Cardiac fibroblast (primary cell): ENCODE data around the gene SFSWAP.
A peak's percentile ranks its signal among the peaks of the same experiment; 100 is the strongest.

Experiments used
- DNase-seq, 2 donors: peaks; one replicate each; pipeline versions ENCODE4 v3.0.0 to v3.0.0-alpha.2; 2010; ENCODE audit warnings: low read depth in 2 of 2
- H3K4me3 ChIP-seq, 2 donors: replicated peaks in 1 of 2; 1 replicate in 1 of 2; 2 replicates in 1 of 2; pipeline ENCODE4 v1.5.1; 2011; ENCODE audit warnings: low read depth in 2 of 2, low read length in 2 of 2, mild to moderate bottlenecking in 2 of 2, moderate library complexity in 1 of 2
- TF ChIP-seq, protein P1 (sequence below): IDR thresholded peaks from one replicate; pipeline ENCODE4 v1.5.1; 2011; ENCODE audit warnings: low read depth, mild to moderate bottlenecking, low read length, inconsistent platforms

SFSWAP gene

DNA sequence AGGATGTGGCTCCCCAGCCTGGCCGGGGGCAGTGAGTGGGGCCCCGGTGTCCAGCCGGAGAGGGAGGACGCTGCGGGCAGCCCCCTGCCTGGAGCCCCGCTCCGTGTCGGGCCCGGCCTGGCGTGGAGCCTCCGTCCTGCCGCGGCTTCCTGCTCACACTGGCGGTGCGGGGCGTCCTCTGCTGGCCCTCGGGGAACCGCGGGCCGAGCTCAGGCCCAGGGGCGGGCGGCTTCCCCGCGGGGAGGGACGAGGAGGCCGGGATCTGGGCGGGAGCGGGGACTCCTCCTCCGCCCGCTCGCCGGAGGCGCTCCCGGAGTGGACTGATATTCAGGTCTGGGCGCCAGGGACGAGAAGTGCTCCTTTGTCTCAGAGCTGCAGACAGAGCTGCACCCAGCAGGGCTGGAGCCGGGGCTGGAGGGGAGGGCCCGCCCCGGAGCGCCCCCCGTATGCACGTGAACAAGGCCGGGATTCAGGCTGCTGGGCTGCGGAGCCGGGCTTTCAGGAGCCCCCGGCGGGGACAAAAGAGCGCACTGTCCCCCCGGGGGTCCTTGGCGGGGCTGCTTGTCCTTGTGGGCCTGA lies 119.5 kb downstream of the SFSWAP start:
- H3K4me3 ChIP-seq: peak overlapping the region; percentile 63 to 69

DNA sequence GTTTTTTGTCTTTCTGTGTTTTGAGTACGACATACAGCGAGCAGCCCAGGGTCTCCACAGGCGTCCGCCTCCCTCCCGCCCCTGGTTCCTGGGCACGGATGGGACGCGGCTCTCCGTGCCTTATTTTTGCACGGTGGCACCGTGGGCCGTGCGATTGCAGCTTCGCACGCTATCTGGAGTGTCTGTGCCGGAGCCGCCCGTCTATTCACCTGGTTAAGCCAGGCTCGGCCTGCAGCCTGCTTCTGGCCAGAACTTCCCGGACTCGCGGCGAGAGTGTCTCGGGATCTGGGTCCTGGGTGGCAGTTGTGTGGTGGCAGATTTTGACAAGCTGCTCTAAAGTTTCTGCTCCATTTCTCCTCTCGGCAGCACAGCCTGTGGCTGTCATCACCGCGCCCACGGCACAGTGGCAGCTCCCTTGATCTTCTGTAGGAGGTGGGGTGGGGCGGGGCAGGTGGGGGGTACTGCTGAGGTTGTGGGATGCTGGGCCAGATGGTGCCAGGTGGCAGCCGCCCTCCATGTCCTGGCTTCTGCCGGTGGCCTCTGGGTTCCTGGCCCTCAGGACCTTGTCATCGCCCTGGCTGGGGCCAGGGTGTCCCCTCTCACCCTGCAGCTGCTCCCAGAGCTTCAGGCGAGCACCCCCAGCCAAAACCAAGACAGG lies 120.2 kb downstream of the SFSWAP start:
- TF ChIP-seq, protein P1, sequence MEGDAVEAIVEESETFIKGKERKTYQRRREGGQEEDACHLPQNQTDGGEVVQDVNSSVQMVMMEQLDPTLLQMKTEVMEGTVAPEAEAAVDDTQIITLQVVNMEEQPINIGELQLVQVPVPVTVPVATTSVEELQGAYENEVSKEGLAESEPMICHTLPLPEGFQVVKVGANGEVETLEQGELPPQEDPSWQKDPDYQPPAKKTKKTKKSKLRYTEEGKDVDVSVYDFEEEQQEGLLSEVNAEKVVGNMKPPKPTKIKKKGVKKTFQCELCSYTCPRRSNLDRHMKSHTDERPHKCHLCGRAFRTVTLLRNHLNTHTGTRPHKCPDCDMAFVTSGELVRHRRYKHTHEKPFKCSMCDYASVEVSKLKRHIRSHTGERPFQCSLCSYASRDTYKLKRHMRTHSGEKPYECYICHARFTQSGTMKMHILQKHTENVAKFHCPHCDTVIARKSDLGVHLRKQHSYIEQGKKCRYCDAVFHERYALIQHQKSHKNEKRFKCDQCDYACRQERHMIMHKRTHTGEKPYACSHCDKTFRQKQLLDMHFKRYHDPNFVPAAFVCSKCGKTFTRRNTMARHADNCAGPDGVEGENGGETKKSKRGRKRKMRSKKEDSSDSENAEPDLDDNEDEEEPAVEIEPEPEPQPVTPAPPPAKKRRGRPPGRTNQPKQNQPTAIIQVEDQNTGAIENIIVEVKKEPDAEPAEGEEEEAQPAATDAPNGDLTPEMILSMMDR: no peak
- DNase-seq: peak; percentile 14 to 35
- peak overlapping the region; percentile 42 to 69 for H3K4me3 ChIP-seq

More for the DNA sequence above, 119.5 kb downstream of the SFSWAP start:
- peak; percentile 85 to 91 for DNase-seq
- TF ChIP-seq, protein P1: peak; percentile 43

DNA sequence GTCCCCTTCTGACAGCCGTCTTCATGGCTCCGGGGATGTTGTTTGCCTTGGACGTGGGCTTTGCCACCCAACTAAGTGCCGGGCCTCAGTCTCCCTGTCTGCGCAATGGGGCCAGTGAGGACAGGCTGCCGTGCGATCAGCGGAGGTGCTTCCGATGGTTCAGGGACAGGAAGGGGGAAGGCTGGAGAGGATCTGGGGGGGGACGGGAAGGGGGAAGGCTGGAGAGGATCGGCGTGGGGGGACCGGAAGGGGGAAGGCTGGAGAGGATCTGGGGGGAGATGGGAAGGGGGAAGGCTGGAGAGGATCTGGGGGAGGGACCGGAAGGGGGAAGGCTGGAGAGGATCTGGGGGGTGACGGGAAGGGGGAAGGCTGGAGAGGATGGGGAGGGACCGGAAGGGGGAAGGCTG lies 120.7 kb downstream of the SFSWAP start:
- TF ChIP-seq, protein P1: no peak
- DNase-seq: peak; percentile 77 to 92
- peak overlapping the region; percentile 42 to 69 for H3K4me3 ChIP-seq

GRCh38 chr12:131832321-131833231 lies 121.7 kb downstream of the SFSWAP start:
- DNase-seq: peak; percentile 68 to 75
- peak overlapping the region; percentile 30 to 69 for H3K4me3 ChIP-seq
- TF ChIP-seq, protein P1: no peak

DNA sequence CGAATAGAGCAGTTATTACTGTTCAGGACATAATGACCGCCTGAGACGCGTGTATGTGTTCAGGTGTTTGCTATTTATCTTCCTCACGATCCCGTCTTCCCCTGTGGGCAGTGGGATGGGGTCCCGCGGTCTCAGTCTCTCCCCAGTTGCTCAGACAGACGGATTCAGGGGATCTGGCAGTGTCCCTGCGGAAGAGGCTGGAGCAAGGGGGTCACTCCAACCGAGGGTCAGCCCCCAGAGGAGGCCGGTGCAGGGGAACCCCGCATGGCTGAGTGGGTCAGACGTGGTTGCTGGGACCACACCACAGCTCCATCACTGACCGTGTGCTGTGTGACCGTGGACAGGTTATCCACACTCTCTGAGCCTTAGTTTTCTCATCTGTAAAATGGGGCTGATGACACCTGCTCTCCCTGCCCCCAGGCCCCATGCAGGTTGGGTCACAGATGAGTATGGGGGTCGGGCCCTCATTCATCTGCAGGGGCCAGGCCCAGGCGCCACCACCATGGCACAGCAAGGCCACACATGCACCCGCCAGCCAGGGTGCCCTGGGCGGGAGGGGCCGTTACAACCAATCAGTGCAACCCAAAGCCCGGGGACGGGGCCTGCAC lies 122.5 kb downstream of the SFSWAP start:
- no peak for DNase-seq
- H3K4me3 ChIP-seq: no peak overlapping the region
- TF ChIP-seq, protein P1: no peak

- peak; percentile 21 to 51 for DNase-seq
- TF ChIP-seq, protein P1: peak; percentile 53
- H3K4me3 ChIP-seq: no peak overlapping the region
Observed at GRCh38 chr12:131833896-131834641, 123.2 kb downstream of the SFSWAP start.
